Natural killer cell treated with Interleukin-12 subunit alpha and Interleukin-12 subunit beta and Interleukin-15 and Interleukin-18, amount 100 ng/mL, for 72 hours (primary cell): Measurements from ENCODE around the gene ZFTA. TPM values are rescaled to one million over a fixed set of nuclear protein-coding genes. Genes with fewer than 3 reads are reported as not detected.
"Not testable (repeated sequence)": the region's sequence is repeated elsewhere in the genome, so short reads cannot be mapped to it uniquely, and the experiment has no call there.

Experiments used
- ATAC-seq, 2 donors: fragments of 150-1000 bp; cut with Tn5 transposase in 1 of 2; sonication (Bioruptor Pico), chemical (Tn5 transposase) in 1 of 2; 2 replicates each; pipeline ENCODE4 v1.10.0; 2021
- DNase-seq: peaks from one replicate; pipeline ENCODE4 v3.0.0; 2022; ENCODE audit warnings: low spot score
- H3K27ac Mint-ChIP-seq, 2 donors: 1 replicate in 1 of 2; 2 replicates in 1 of 2; pipeline ENCODE4 v1.8.0; 2022; ENCODE audit warnings: mixed read lengths in 2 of 2, mild to moderate bottlenecking in 1 of 2, moderate library complexity in 1 of 2
- H3K27me3 Mint-ChIP-seq, 2 donors: 1 replicate in 1 of 2; 2 replicates in 1 of 2; pipeline ENCODE4 v1.8.0; 2022; ENCODE audit warnings: mixed read lengths in 2 of 2
- H3K36me3 Mint-ChIP-seq: one replicate; pipeline ENCODE4 v1.8.0; 2022; ENCODE audit warnings: mixed read lengths
- H3K4me1 Mint-ChIP-seq, 2 donors: 1 replicate in 1 of 2; 2 replicates in 1 of 2; pipeline ENCODE4 v1.8.0; 2022; ENCODE audit warnings: low read depth in 2 of 2, mixed read lengths in 2 of 2, mild to moderate bottlenecking in 1 of 2
- H3K4me3 Mint-ChIP-seq: one replicate; pipeline ENCODE4 v1.8.0; 2022; ENCODE audit warnings: mixed read lengths
- H3K9me3 Mint-ChIP-seq: 2 replicates; pipeline ENCODE4 v1.8.0; 2022; ENCODE audit warnings: mixed read lengths
- total RNA-seq, 2 donors: library from RNA; stranded (reverse); gene quantifications; one replicate each; pipeline ENCODE4 v1.2.3, GENCODE V29; 2022

Gene ZFTA
- total RNA-seq, result 1 to 10 TPM; 5.0 to 7.6 TPM

DNA sequence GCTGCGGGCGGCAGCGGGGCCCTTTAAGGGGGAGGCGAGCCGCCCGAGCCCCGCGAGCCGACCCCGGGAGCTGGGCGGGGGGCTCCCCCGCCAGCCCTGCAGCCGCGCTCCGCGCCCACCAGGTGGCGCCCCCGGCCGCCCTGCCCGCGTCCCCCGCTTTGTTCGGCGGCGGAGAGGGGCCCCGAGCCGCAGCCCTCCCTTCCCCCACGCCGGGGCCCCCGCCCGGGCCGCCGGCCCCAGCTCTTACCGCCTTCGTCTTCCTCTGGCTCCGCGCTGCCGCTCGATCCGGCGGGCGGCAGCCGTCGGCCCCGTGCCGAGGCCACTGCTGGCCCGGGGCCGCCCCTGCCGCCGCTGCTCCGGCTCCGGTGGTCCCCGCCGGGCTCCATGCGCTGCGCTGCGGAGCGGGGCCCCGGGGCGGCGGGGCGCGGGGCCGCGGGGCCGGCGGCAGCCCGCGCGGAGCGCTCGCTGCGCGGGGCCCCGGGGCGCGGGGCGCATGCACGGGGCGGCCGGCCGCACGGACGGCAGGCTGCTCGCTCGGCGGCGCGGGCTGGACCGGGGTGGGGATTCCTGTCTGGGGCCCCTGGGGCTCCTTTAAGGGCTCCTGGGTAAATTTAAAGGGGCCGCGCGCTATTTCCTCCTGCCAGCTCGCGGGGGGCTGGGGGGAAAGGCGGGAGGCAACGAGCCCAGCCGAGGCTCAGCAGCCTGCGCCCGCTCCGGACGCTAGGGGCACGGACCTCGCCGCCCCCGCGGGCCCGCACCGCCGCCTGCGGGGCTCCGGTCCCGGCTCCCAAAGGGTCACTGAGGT lies at the start of gene ZFTA:
ZFTA (minus strand) TSS at position 539 of the 805 bp plus-strand sequence; CDS start at position 386, 153 bp downstream.
- Mint-ChIP-seq H3K27me3 (peaks cover 15% of the 10 kb centered on the region in 2 donors), H3K9me3 (no peaks in the 10 kb centered on the region), H3K4me1 (peaks cover 7 to 8% of the 10 kb centered on the region in 2 donors), H3K36me3 (no peaks in the 10 kb centered on the region), H3K27ac (peak within 1 kb of the TSS; percentile 55 to 96), H3K4me3 (peak within 1 kb of the TSS; percentile 94)
- DNase-seq (peak; percentile 74), ATAC-seq (peak; percentile 74 to 82)

DNA sequence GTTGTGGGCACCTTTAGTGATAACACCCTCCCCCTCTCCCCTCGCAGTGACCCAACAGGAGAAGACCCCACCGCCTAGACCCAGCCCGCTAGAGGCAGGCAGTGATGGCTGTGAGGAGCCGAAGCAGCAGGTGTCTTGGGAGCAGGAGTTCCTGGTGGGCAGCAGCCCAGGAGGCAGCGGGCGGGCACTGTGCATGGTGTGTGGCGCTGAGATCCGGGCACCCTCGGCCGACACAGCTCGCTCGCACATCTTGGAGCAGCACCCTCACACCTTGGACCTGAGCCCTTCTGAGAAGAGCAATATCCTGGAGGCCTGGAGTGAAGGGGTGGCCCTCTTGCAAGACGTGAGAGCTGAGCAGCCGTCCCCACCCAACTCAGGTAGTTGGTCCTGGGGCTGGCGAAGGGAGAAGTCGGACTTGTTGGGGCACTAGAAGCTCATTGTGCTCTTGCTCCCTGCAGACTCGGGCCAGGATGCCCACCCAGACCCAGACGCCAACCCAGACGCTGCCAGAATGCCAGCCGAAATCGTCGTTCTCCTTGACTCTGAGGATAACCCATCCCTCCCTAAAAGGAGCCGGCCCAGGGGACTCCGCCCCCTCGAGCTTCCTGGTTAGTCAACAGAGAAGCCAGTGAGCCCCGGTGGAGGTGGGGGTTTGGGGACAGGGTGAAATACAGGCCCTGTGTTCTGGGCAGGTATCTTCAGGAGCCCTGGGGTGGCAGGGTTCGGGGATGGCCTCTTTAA lies 49.4 kb upstream of the ZFTA start:
- H3K27ac Mint-ChIP-seq, result no peak overlapping the region
- no peak for ATAC-seq
- H3K27me3 Mint-ChIP-seq, result no peaks in the 10 kb centered on the region
- DNase-seq, result no peak
- peaks cover 23 to 26% of the 10 kb centered on the region in 2 donors for H3K4me1 Mint-ChIP-seq
- H3K4me3 Mint-ChIP-seq, result no peak overlapping the region
- peaks cover 11% of the 10 kb centered on the region for H3K36me3 Mint-ChIP-seq
- no peaks in the 10 kb centered on the region for H3K9me3 Mint-ChIP-seq

DNA sequence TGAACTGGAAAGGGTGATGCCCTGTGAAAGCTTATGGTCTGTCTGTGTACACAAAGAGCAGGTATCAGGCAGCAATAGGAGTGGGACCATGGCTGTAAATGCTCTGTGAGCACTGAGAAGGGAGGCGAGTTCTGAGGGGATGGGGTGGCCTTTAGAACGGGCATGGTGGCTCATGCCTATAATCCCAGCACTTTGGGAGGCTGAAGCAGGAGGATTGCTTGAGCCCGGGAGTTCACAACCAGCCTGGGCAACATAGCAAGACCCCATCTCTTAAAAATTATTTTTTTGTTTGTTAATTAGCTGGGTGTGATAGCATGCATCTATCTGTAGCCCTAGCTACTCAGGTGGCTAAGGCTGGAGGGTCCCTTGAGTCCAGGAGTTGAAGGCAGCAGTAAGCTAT lies 48.2 kb upstream of the ZFTA start:
- Mint-ChIP-seq H3K4me3 (no peak overlapping the region), H3K36me3 (peaks cover 4% of the 10 kb centered on the region), H3K27me3 (no peaks in the 10 kb centered on the region), H3K9me3 (no peaks in the 10 kb centered on the region), H3K27ac (peak overlapping the region in 1 of 2 donors; percentile 17), H3K4me1 (peaks cover 29 to 31% of the 10 kb centered on the region in 2 donors)
- DNase-seq (no peak), ATAC-seq (no peak)

- Mint-ChIP-seq H3K4me3 (peak overlapping the region; percentile 1), H3K9me3 (no peaks in the 10 kb centered on the region), H3K36me3 (peaks cover 4% of the 10 kb centered on the region), H3K4me1 (peaks cover 29 to 31% of the 10 kb centered on the region in 2 donors), H3K27me3 (no peaks in the 10 kb centered on the region), H3K27ac (peak overlapping the region in 1 of 2 donors; percentile 17)
- ATAC-seq (no peak), DNase-seq (no peak)
These were observed 47.6 kb upstream of the ZFTA start for GRCh38 chr11:63816166-63816565.

DNA sequence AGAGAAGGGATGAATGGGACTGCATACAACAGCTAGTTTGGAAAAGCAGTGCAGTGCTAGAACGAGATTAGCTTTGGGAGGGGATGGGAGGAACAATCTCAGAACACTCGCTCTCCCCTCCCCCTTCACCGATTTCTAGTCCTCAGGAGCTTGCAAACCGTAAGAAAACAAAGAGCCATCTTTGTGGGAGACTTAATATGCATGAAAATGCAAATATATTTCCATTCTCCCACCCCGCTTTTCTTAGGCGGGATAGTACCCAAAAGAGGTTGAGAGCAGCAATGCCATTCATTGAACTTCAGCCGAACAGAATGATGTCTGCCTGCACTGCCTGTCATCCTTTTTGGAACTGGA lies 45.8 kb upstream of the ZFTA start:
- no peaks in the 10 kb centered on the region for H3K9me3 Mint-ChIP-seq
- ATAC-seq (no peak), DNase-seq (no peak)
- H3K27ac Mint-ChIP-seq, result peak overlapping the region; percentile 23 to 45
- H3K4me3 Mint-ChIP-seq, result peak overlapping the region; percentile 56
- H3K4me1 Mint-ChIP-seq, result peaks cover 29 to 31% of the 10 kb centered on the region in 2 donors
- no peaks in the 10 kb centered on the region for H3K27me3 Mint-ChIP-seq
- peaks cover 4% of the 10 kb centered on the region for H3K36me3 Mint-ChIP-seq

- Mint-ChIP-seq H3K4me3 (peak overlapping the region; percentile 56), H3K27me3 (no peaks in the 10 kb centered on the region), H3K36me3 (peaks cover 4% of the 10 kb centered on the region), H3K4me1 (peaks cover 29 to 31% of the 10 kb centered on the region in 2 donors), H3K9me3 (no peaks in the 10 kb centered on the region), H3K27ac (peak overlapping the region; percentile 23 to 45)
- DNase-seq (no peak), ATAC-seq (peak; percentile 67 to 69)
These were observed 45.2 kb upstream of the ZFTA start for GRCh38 chr11:63813563-63814382.

DNA sequence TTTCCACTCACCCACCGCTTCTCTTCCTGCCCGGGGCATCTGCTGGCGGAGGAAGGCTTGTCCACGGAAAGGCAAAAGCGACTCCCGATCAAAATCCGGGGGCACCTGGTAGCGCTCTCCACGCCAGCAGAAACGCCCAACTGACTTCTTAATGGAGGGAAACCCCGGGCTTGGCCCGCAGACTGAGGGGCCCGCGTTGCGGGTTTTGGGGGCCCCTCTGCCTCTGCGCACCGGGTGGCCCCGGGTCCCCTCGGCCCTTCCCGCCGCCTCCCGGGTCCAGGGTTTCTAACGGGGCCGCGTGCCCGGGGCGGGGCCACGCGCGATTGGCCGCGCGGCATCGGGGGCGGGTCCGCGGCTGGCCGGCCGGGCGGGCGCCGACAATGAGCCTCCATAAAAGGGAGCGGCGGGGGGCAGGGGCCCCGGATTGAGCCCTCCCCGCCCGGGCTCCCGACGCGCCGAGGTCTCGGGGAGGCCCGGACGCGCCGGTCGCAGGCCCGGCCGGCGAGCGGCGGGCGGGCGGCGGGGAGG lies 44.5 kb upstream of the ZFTA start, which contains the start of gene SPINDOC:
SPINDOC (plus strand) TSS at position 422 of the 528 bp plus-strand sequence. CDS start 231 bp downstream, outside the sequence.
- Mint-ChIP-seq H3K4me1 (peaks cover 29 to 31% of the 10 kb centered on the region in 2 donors), H3K36me3 (peaks cover 4% of the 10 kb centered on the region), H3K4me3 (peak within 1 kb of the TSS; percentile 75), H3K9me3 (no peaks in the 10 kb centered on the region), H3K27me3 (no peaks in the 10 kb centered on the region), H3K27ac (peak within 1 kb of the TSS; percentile 23 to 45)
- peak; percentile 95 to 97 for ATAC-seq
- peak; percentile 88 for DNase-seq

GRCh38 chr11:63811522-63811921 lies 42.9 kb upstream of the ZFTA start:
- Mint-ChIP-seq H3K4me1 (peaks cover 23 to 31% of the 10 kb centered on the region in 2 donors), H3K4me3 (no peak overlapping the region), H3K9me3 (no peaks in the 10 kb centered on the region), H3K36me3 (no peaks in the 10 kb centered on the region), H3K27ac (no peak overlapping the region), H3K27me3 (no peaks in the 10 kb centered on the region)
- ATAC-seq (no peak), DNase-seq (no peak)

DNA sequence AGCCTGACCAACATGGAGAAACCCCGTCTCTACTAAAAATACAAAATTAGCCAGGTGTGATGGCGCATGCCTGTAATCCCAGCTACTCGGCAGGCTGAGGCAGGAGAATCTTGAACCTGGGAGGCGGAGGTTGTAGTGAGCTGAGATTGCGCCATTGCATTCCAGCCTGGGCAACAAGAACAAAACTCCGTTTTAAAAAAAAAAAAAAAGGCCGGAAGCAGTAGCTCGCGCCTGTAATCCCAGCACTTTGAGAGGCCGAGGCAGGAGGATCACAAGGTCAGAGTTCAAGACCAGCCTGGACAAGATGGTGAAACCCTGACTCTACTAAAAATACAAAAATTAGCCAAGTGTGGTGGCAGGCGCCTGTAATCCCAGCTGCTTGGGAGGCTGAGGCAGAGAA lies 41.8 kb upstream of the ZFTA start:
- not testable (repeated sequence) for ATAC-seq, H3K27me3 Mint-ChIP-seq, H3K27ac Mint-ChIP-seq, H3K36me3 Mint-ChIP-seq, H3K4me3 Mint-ChIP-seq, DNase-seq, H3K9me3 Mint-ChIP-seq
- peaks cover 15 to 20% of the 10 kb centered on the region in 2 donors for H3K4me1 Mint-ChIP-seq

DNA sequence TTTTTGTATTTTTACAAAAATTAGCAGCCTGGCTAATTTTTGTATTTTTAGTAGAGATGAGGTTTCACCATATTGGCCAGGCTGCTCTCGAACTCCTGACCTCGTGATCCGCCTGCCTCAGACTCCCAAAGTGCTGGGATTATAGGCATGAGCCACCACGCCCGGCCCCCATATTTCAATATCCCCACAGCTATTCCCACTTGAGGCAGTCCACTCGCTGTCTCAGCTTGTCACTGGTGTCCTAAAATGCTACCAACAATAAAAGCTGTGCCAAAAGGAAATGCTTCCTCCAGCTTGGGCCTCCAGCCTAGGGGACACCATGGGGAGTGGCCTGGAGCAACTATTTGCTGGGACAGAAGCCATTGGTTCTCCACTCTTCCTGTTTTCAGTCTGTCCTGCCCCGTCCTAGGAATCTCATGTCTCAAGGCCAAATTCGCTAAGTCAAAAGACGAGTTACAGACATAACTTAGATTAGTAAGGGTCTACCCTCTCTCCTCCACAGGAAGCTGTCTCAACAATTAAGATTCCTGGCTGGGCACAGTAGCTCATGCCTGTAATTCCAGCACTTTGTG lies 37.4 kb upstream of the ZFTA start:
- H3K9me3 Mint-ChIP-seq, result no peaks in the 10 kb centered on the region
- H3K27ac Mint-ChIP-seq, result no peak overlapping the region
- no peak for DNase-seq
- peaks cover 4% of the 10 kb centered on the region in 2 donors for H3K27me3 Mint-ChIP-seq
- H3K4me1 Mint-ChIP-seq, result no peaks in the 10 kb centered on the region
- no peak overlapping the region for H3K4me3 Mint-ChIP-seq
- no peak for ATAC-seq
- no peaks in the 10 kb centered on the region for H3K36me3 Mint-ChIP-seq

DNA sequence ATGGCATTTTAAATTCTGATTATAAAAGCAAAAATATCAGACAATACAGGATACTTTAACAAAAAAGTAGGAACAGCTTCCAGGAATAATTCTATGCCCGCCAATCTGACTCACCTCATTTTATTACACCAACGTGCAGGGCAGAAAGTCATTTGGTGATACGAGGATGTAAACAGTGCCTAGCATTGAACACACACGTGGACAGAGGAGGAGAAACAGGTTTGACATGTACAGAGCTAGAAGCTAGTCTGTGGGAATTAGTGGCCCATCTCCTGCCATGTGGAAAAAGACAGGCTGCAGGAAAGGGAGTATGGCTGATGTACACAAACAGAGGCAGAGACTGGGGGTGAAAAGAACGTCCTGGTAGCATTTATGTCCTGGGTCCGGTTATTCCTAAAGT lies 35.7 kb upstream of the ZFTA start:
- Mint-ChIP-seq H3K4me1 (no peaks in the 10 kb centered on the region), H3K27me3 (peaks cover 8 to 13% of the 10 kb centered on the region in 2 donors), H3K9me3 (no peaks in the 10 kb centered on the region), H3K27ac (no peak overlapping the region), H3K4me3 (no peak overlapping the region), H3K36me3 (no peaks in the 10 kb centered on the region)
- ATAC-seq (no peak), DNase-seq (no peak)

DNA sequence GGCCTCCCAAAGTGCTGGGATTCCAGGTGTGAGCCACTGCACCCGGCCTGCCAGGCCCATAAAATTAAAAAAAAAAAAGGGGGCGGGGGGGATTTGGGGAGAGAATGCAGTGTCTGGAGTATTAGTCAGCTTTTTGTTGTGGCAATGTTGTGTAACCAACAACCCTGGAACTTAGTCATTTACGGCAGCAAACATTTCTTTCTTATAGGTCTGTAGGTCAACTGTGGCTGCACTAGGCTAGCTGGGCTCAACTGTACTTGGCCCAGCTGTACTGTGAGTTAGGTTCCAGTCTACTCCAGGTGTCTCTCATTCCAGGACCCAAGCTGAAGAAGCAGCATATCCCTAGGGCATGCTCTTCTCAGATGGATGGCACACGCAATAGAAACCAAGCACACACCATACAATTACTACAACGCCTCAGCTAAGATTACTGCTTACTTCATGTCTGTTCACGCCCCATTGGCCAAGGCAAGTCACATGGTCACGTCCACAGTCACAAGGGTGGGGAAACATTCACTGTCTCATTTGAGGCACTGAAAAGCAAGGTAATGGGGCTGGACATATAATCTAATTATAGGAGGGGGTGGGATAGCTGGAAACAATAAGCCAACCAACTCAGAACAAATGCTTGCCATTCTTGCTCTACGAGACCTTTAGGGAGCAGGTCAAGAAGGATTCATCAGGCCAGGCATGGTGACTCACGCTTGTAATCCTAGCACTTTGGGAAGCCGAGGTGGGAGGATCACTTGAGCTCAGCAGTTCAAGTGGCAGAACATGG lies 34.3 kb upstream of the ZFTA start:
- H3K27ac Mint-ChIP-seq, result no peak overlapping the region
- ATAC-seq (no peak), DNase-seq (no peak)
- no peaks in the 10 kb centered on the region for H3K9me3 Mint-ChIP-seq
- peaks cover 8 to 13% of the 10 kb centered on the region in 2 donors for H3K27me3 Mint-ChIP-seq
- no peaks in the 10 kb centered on the region for H3K36me3 Mint-ChIP-seq
- H3K4me3 Mint-ChIP-seq, result no peak overlapping the region
- H3K4me1 Mint-ChIP-seq, result no peaks in the 10 kb centered on the region
